NCI-H128 (cell line): ENCODE measurements around the gene B3GAT3.
"Not testable (repeated sequence)": the region's sequence is repeated elsewhere in the genome, so short reads cannot be mapped to it uniquely, and the experiment has no call there.

Experiments used
- DNase-seq: peaks from one replicate; lab custom pipeline; 2025; ENCODE audit not compliant: unreplicated experiment; lab: John Stamatoyannopoulos, UW

The B3GAT3 gene

GRCh38 chr11:62580959-62581715, 40.6 kb downstream of the B3GAT3 start:
- no peak for DNase-seq

GRCh38 chr11:62579252-62579651, 42.5 kb downstream of the B3GAT3 start:
- DNase-seq = no peak

- DNase-seq = no peak
These were observed 43.2 kb downstream of the B3GAT3 start for GRCh38 chr11:62578541-62578940.

- DNase-seq = no peak
These were observed 44.6 kb downstream of the B3GAT3 start for GRCh38 chr11:62577046-62577714.

GRCh38 chr11:62575837-62576236, 45.9 kb downstream of the B3GAT3 start:
- no peak for DNase-seq

- DNase-seq = no peak
These were observed 46.6 kb downstream of the B3GAT3 start for GRCh38 chr11:62575156-62575555.

- no peak for DNase-seq
These were observed 47.3 kb downstream of the B3GAT3 start for GRCh38 chr11:62574363-62575071.

- DNase-seq = peak; percentile 98
These were observed 48.0 kb downstream of the B3GAT3 start, which contains the start of gene EEF1G for GRCh38 chr11:62573592-62574362. Gene EEF1G (minus strand): TSS chr11:62573891. CDS start chr11:62573842, 49 bp downstream.

GRCh38 chr11:62573006-62573591, 48.7 kb downstream of the B3GAT3 start:
- DNase-seq = no peak

GRCh38 chr11:62572431-62572830, 49.4 kb downstream of the B3GAT3 start:
- DNase-seq = no peak

GRCh38 chr11:62571493-62571892, 50.3 kb downstream of the B3GAT3 start:
- not testable (repeated sequence) for DNase-seq

GRCh38 chr11:62570903-62571302, 50.9 kb downstream of the B3GAT3 start:
- not testable (repeated sequence) for DNase-seq

- DNase-seq = no peak
These were observed 52.2 kb downstream of the B3GAT3 start for GRCh38 chr11:62569611-62570010.

- no peak for DNase-seq
These were observed 54.7 kb downstream of the B3GAT3 start for GRCh38 chr11:62567018-62567633.

GRCh38 chr11:62566247-62566646, 55.5 kb downstream of the B3GAT3 start:
- DNase-seq = no peak
